ENCODE data around the gene EDN1.

DNA sequence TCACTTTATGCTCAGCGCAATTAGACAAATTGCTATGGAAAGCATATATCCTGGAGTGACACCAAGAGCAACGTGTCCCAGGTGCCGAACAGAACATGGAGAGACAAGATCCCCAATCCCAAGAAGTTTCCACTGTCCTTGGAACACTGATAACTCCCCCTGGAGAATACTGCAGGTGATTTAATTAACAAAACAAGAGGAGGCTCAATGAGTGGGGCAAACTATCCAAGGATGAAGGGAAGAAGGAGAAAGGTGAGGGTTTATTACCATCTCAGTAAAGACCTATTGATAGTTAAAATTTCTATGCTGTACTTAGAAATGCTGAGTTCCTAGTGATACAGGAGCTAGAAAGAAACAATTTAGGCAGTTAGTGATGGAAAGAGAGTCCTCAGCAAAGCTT, 35.7 kb downstream of the EDN1 start:
- TF ChIP-seq, protein P1, sequence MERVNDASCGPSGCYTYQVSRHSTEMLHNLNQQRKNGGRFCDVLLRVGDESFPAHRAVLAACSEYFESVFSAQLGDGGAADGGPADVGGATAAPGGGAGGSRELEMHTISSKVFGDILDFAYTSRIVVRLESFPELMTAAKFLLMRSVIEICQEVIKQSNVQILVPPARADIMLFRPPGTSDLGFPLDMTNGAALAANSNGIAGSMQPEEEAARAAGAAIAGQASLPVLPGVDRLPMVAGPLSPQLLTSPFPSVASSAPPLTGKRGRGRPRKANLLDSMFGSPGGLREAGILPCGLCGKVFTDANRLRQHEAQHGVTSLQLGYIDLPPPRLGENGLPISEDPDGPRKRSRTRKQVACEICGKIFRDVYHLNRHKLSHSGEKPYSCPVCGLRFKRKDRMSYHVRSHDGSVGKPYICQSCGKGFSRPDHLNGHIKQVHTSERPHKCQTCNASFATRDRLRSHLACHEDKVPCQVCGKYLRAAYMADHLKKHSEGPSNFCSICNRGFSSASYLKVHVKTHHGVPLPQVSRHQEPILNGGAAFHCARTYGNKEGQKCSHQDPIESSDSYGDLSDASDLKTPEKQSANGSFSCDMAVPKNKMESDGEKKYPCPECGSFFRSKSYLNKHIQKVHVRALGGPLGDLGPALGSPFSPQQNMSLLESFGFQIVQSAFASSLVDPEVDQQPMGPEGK (CRISPR knock-in tag; IDR thresholded peaks at IDR 0.05; ENCODE audit: borderline replicate concordance), result no peak
- TF ChIP-seq CAMTA2 (CRISPR knock-in tag; conservative IDR thresholded peaks at IDR 0.05), result no peak
- TF ChIP-seq GABPA (tag; conservative IDR thresholded peaks at IDR 0.05; ENCODE audit: low read depth), result no peak
- TF ChIP-seq, protein P2, sequence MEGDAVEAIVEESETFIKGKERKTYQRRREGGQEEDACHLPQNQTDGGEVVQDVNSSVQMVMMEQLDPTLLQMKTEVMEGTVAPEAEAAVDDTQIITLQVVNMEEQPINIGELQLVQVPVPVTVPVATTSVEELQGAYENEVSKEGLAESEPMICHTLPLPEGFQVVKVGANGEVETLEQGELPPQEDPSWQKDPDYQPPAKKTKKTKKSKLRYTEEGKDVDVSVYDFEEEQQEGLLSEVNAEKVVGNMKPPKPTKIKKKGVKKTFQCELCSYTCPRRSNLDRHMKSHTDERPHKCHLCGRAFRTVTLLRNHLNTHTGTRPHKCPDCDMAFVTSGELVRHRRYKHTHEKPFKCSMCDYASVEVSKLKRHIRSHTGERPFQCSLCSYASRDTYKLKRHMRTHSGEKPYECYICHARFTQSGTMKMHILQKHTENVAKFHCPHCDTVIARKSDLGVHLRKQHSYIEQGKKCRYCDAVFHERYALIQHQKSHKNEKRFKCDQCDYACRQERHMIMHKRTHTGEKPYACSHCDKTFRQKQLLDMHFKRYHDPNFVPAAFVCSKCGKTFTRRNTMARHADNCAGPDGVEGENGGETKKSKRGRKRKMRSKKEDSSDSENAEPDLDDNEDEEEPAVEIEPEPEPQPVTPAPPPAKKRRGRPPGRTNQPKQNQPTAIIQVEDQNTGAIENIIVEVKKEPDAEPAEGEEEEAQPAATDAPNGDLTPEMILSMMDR (IDR thresholded peaks at IDR 0.05 in 2 of 3, conservative IDR thresholded peaks at IDR 0.05 in 1 of 3; ENCODE audit: insufficient read depth in 2 of 3, low read depth in 1 of 3, low read length in 3 of 3), result no peak
- no peak for TF ChIP-seq CBX5 (IDR thresholded peaks at IDR 0.05; ENCODE audit: borderline replicate concordance, low read depth)
- TF ChIP-seq ZFP30 (CRISPR knock-in tag; IDR thresholded peaks at IDR 0.05; ENCODE audit: borderline replicate concordance), result no peak
- TF ChIP-seq, protein P3, sequence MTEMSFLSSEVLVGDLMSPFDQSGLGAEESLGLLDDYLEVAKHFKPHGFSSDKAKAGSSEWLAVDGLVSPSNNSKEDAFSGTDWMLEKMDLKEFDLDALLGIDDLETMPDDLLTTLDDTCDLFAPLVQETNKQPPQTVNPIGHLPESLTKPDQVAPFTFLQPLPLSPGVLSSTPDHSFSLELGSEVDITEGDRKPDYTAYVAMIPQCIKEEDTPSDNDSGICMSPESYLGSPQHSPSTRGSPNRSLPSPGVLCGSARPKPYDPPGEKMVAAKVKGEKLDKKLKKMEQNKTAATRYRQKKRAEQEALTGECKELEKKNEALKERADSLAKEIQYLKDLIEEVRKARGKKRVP (CRISPR knock-in tag; IDR thresholded peaks at IDR 0.05), result no peak
- TF ChIP-seq TAF1 (IDR thresholded peaks at IDR 0.05; ENCODE audit: control insufficient read depth, extremely low read depth, insufficient read depth, low read length, severe bottlenecking), result no peak
